Measurements from ENCODE around the gene KRT39. TPM values are rescaled to one million over a fixed set of nuclear protein-coding genes. Genes with fewer than 3 reads are reported as not detected.

Gene KRT39
- total RNA-seq, 4 donors from 2014 or later: not detected

DNA sequence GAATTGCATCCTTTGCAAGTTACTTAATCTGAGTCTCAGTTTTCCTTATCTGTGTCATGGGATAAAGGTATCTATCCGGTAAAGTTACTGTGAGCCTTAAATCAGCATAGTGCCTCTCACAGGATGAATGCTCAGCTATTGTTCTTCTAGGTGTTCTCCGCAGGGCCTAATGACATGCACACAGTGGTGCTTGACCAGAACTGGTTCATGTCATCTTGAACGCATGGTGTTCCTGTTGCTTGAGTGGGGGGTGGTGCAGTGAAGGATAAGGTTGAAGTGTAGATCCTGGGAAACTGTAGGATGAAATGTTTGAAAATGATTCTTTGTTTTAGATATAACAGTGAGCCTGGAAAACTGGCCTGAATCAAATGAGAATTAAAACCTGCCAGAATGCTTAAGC is 13.4 kb upstream of the KRT39 start:
- H3K9me3 ChIP-seq: no peaks in the 10 kb centered on the region
- no peak overlapping the region for H3K27ac ChIP-seq
- in situ Hi-C loops (cut with MboI; ENCODE audit: low sequenced_read_pairs in 4 of 4): no loop called here
- intact Hi-C loops (cut with DNase I; ENCODE audit: low total_unique reads): loop anchor here (2.0 kb wide), 2 partner anchors 27 to 69 kb away; no protein-coding TSS in a partner anchor
- ATAC-seq (no peak), DNase-seq (no peak)
- H3K4me1 ChIP-seq: peaks cover 0 to 5% of the 10 kb centered on the region in 2 donors
- TF ChIP-seq POLR2A (IDR thresholded peaks at IDR 0.05): no peak
- TF ChIP-seq, protein P1, sequence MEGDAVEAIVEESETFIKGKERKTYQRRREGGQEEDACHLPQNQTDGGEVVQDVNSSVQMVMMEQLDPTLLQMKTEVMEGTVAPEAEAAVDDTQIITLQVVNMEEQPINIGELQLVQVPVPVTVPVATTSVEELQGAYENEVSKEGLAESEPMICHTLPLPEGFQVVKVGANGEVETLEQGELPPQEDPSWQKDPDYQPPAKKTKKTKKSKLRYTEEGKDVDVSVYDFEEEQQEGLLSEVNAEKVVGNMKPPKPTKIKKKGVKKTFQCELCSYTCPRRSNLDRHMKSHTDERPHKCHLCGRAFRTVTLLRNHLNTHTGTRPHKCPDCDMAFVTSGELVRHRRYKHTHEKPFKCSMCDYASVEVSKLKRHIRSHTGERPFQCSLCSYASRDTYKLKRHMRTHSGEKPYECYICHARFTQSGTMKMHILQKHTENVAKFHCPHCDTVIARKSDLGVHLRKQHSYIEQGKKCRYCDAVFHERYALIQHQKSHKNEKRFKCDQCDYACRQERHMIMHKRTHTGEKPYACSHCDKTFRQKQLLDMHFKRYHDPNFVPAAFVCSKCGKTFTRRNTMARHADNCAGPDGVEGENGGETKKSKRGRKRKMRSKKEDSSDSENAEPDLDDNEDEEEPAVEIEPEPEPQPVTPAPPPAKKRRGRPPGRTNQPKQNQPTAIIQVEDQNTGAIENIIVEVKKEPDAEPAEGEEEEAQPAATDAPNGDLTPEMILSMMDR (IDR thresholded peaks at IDR 0.05 in 4 of 5, conservative IDR thresholded peaks at IDR 0.05 in 1 of 5): no peak
- H3K27me3 ChIP-seq: no peaks in the 10 kb centered on the region
- H3K36me3 ChIP-seq: no peaks in the 10 kb centered on the region
- no peak overlapping the region for H3K4me3 ChIP-seq

DNA sequence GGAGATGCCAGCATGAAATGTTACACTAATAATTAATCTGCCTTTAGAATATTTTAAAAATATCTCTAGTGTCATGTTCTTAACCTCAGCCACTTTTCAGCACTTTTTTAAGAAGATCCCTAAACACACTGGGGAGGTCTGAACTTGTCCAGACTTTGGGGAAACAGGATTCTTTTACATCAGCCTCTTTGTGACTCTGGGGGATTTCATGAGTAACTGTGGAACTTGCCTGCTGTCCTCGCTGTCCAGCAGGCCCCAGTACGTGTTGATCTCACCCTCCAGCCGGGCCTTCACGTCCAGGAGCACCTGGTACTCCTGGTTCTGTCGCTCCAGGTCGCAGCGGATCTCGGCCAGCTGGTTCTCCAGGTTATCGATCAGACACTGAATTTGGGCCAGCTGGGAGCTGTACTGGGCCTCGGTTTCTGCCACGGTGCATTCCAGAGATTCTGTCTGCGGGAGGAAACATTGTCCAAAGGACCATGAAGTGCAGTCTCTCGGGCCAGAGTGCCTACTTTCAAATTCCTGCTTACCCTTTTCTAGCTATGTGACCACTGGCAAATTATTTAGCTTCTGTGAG is 11.9 kb upstream of the KRT39 start:
- Histone ChIP-seq H3K4me1 (peaks cover 0 to 5% of the 10 kb centered on the region in 2 donors), H3K27ac (no peak overlapping the region), H3K9me3 (no peaks in the 10 kb centered on the region), H3K27me3 (no peaks in the 10 kb centered on the region), H3K4me3 (no peak overlapping the region), H3K36me3 (no peaks in the 10 kb centered on the region)
- intact Hi-C loops (cut with DNase I; ENCODE audit: low total_unique reads) (no loop called here), in situ Hi-C loops (cut with MboI; ENCODE audit: low sequenced_read_pairs in 4 of 4) (no loop called here)
- ATAC-seq (no peak), DNase-seq (no peak)
- TF ChIP-seq, protein P1 (IDR thresholded peaks at IDR 0.05 in 4 of 5, conservative IDR thresholded peaks at IDR 0.05 in 1 of 5): no peak
- no peak for TF ChIP-seq POLR2A (IDR thresholded peaks at IDR 0.05)

DNA sequence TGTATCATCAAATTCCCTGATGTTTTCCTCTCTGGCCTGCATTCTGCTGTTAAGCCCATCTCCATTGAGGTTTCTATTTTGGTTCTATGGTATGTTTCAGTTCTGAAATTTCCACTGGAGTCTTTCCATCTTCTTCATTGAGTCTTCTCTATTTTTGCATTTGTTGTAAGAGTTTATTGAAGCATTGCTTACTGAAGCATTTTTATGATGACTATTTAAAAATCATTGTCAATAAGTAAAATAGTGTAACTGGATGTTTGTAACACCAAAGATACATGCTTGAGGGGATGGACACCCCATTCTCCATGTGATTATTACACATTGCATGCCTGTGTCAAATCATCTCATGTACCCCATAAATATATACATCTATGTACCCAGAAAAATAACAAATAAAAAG is 8.8 kb upstream of the KRT39 start:
- Histone ChIP-seq H3K4me1 (no peaks in the 10 kb centered on the region), H3K27me3 (no peaks in the 10 kb centered on the region), H3K36me3 (no peaks in the 10 kb centered on the region), H3K27ac (no peak overlapping the region), H3K9me3 (no peaks in the 10 kb centered on the region), H3K4me3 (no peak overlapping the region)
- TF ChIP-seq POLR2A (IDR thresholded peaks at IDR 0.05): no peak
- TF ChIP-seq, protein P1 (IDR thresholded peaks at IDR 0.05 in 4 of 5, conservative IDR thresholded peaks at IDR 0.05 in 1 of 5): no peak
- in situ Hi-C loops (cut with MboI; ENCODE audit: low sequenced_read_pairs in 4 of 4): no loop called here
- DNase-seq (no peak), ATAC-seq (no peak)
- intact Hi-C loops (cut with DNase I; ENCODE audit: low total_unique reads): no loop called here

DNA sequence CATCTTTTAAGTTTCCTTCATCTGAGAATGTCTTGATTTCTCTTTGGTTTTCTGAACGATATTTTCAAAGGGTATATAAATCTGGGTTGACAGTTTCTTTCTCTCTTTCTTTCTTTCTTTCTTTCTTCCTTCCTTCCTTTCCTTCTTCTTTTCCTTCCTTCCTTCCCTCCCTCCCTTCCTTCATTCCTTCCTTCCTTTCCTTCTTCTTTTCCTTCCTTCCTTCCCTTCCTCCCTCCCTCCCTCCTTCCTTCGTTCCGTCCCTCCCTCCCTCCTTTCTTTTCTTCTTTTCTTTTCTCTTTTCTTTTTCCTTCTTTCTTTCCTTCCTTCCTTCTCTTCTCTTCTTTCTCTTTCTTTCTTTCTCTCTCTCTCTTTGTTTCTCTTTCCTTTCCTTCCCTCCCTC is 7.6 kb upstream of the KRT39 start:
- Histone ChIP-seq H3K4me3 (no peak overlapping the region), H3K9me3 (no peaks in the 10 kb centered on the region), H3K27ac (no peak overlapping the region), H3K4me1 (no peaks in the 10 kb centered on the region), H3K36me3 (no peaks in the 10 kb centered on the region), H3K27me3 (no peaks in the 10 kb centered on the region)
- in situ Hi-C loops (cut with MboI; ENCODE audit: low sequenced_read_pairs in 4 of 4): loop anchor here in 2 of 4 donors (25.0 kb wide), 2 partner anchors 88 to 112 kb away; partner anchors contain the start of genes KRT12 (in 1 of the 2), KRTAP2-2 (in 1 of the 2), KRTAP2-3 (in 1 of the 2) and KRTAP2-4 (in 1 of the 2)
- intact Hi-C loops (cut with DNase I; ENCODE audit: low total_unique reads): no loop called here
- TF ChIP-seq POLR2A (IDR thresholded peaks at IDR 0.05): no peak
- TF ChIP-seq, protein P1 (IDR thresholded peaks at IDR 0.05 in 4 of 5, conservative IDR thresholded peaks at IDR 0.05 in 1 of 5): no peak
- DNase-seq: no peak
- ATAC-seq: no peak
